ENCODE results near the gene BAIAP2.

BAIAP2 gene

DNA sequence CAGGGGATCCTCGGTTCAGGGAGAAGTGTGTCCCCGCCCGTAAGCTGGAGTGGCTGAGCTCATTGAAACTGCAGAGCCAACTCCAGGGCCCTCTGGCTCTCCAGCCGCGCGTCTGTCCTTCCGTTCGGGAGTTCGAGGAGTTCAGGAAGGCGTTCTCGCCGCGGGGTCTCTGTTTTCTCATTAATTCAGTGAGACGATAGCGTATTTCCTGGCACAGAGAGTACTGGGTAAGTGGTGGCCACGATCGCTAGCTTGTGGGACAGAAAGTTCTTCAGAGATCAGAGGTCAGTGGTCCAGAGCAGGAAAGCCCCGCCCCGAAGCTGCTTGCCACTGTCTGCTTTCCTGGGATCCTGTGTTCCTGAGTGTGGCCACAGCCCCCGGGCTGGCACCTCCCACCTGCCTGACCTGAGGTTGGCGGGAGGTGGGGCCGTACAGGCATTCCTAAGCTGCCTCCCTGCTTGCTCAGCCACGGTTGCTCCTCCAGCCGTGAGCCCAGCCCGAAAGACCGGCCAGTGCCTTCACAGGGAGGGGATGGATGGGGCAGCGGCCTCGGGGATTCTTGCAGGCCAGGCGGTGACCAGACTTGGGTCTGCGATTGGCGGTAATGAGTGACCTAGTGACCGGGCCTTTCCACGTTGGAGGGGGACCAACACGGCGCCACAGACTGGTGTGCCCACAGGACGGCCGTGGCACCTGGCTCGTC lies 8.9 kb downstream of the BAIAP2 start:
- H3K27ac ChIP-seq, result no peak overlapping the region
- no peak for TF ChIP-seq ZFX (IDR thresholded peaks at IDR 0.05)
- TF ChIP-seq, protein P1, sequence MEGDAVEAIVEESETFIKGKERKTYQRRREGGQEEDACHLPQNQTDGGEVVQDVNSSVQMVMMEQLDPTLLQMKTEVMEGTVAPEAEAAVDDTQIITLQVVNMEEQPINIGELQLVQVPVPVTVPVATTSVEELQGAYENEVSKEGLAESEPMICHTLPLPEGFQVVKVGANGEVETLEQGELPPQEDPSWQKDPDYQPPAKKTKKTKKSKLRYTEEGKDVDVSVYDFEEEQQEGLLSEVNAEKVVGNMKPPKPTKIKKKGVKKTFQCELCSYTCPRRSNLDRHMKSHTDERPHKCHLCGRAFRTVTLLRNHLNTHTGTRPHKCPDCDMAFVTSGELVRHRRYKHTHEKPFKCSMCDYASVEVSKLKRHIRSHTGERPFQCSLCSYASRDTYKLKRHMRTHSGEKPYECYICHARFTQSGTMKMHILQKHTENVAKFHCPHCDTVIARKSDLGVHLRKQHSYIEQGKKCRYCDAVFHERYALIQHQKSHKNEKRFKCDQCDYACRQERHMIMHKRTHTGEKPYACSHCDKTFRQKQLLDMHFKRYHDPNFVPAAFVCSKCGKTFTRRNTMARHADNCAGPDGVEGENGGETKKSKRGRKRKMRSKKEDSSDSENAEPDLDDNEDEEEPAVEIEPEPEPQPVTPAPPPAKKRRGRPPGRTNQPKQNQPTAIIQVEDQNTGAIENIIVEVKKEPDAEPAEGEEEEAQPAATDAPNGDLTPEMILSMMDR (conservative IDR thresholded peaks at IDR 0.05), result no peak

DNA sequence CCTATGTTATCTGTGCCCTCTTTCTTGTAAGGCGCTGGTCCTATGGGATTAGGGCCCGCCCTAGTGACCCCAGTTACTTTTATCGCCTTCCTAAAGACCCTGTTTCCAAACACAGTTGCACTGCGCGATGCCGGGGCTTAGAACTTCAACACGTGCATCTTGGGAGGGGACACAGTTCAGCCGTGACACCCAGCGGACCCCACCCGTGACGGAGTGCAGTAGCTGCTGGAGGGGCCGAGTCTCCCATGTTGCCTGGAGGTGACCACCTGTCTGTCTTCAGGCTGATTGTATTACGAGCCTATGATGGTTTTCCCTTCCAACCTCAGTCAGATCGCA lies 9.4 kb downstream of the BAIAP2 start:
- no peak overlapping the region; the same call in 1 of the 2 replicates for H3K27ac ChIP-seq

DNA sequence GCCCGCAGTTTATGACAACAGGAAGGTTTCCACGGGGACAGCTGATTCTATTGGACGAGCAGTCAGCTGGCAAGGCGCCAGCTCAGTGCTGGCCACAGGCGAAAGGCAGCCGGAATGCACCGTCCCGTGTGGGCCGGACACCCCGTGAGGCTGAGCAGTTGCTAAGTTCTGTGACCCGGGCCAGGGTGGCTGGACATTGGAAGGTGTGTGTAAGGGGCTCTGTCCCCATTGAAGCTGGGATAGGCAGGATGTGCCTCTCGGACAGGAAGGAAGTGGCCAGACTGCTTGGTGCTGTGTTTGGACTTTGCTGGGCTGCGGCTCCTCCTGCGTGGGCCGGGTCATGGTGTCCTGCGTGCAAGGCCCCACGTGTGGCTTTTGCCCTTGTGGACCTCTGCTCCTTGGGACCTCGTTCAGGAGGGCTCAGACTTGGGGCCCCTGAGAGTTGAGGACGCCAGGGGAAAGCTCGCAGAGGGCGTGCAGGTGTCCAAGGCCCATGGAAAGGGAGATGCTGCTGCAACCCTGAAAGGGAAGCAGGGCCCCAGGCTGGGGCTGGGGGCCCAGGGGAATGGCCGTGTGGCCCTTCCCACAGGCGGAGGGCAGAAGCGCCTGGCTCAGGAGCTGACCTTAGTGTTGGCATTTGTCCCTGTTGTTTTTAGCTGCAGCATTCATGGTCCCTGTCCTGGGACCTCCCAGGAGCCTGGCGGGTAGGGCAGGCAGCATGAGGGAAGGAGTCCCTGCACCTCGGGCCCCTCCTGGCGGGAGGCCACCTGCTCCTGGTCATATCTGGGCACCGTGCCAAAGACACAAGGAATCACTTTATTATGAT lies 10.0 kb downstream of the BAIAP2 start:
- TF ChIP-seq ZFX (IDR thresholded peaks at IDR 0.05), result no peak
- TF ChIP-seq, protein P1 (conservative IDR thresholded peaks at IDR 0.05), result no peak
- H3K27ac ChIP-seq, result peak overlapping the region; percentile 16; the same call in 1 of the 2 replicates

More for the DNA sequence above, 9.4 kb downstream of the BAIAP2 start:
- TF ChIP-seq ZFX (IDR thresholded peaks at IDR 0.05), result no peak
- TF ChIP-seq, protein P1 (conservative IDR thresholded peaks at IDR 0.05), result no peak

DNA sequence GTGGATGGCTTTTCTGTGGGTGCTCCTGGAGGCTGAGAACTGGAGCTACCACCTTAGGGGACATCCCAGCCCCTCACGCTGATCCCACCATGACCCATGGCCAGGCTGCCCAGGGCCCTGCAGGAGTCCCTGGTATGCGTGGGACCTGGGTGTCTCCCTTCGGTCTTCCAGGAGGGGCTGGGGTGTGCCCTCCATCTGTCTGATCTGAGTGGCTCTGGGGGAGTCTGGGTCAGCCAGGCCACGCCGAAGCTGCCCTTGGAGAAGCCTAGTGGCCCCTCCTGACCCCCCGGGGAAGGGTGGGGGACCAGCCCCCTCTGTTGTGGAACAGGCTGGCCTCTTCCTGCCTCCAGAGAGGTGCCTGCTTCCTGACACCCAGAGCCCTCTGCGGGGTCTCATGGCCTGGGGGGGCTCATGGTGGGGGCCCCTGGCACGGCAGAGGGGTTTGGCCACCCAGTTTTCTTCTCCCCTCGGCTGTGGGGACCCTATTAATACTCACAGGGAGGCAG lies 10.7 kb downstream of the BAIAP2 start:
- no peak overlapping the region for H3K27ac ChIP-seq
- no peak for TF ChIP-seq ZFX (IDR thresholded peaks at IDR 0.05)
- TF ChIP-seq, protein P1 (conservative IDR thresholded peaks at IDR 0.05), result no peak

DNA sequence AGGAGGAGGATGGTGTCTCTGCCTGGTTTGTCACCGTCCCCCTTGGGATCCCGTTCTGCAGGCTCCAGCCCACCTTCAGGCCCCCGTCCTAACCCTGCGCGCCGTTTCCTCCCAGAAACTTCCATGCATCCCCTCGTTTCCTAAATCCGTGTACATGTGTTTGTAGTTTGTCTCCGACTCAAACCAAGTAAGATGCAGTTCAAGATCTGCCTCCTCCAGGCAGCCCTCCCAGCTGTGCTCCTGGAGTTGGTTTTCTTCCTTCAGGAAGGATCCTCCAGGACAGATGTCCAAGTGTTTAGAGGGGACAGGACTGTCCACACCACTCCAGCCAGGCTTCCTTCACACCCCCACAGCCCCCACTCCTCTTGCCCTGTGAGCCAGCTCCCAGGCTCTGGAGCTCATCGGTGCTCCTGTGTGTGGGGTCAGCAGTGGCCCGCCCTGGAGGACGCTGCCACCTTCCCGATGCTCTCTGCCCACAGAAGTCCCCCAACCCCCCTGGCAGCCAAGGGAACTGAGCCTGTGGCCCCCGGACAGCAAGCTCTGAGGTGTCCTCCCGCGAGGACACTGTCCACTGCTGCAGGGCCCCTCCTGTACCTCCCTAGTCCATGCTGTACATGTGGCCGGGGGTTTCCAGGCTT lies 11.3 kb downstream of the BAIAP2 start:
- no peak overlapping the region for H3K27ac ChIP-seq
- TF ChIP-seq ZFX (IDR thresholded peaks at IDR 0.05), result no peak
- TF ChIP-seq, protein P1 (conservative IDR thresholded peaks at IDR 0.05), result no peak

DNA sequence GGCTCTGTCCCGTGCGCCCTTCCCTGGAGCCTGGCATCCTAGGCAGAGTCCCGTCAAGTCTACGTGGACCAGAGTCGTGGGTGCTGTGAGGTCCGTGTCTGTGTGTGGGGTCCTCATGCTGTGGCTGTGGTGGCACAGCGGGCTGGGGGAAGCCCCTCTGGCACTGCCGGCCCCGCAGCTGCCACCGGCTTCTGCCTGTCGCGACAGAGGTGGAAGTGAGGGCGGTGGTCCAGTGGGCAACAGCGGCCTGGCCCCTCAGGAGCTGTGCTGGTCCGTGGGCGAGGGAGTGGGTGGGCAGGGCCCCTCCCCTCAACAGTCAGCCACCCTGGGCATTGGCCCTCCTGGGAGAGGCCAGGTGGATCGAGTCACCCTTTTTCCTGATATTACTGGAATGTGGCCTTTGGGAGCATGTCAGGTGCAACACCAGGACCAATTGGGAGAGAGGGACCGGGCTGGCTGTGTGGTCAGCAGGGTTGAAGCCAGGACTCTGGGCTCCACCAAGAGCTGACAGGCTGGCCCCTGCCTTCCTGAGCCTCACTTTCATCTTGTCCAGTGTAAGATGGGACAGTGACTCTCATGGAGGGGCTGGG lies 11.9 kb downstream of the BAIAP2 start:
- H3K27ac ChIP-seq, result no peak overlapping the region
- TF ChIP-seq, protein P1 (conservative IDR thresholded peaks at IDR 0.05), result no peak
- TF ChIP-seq ZFX (IDR thresholded peaks at IDR 0.05), result no peak

Data from C4-2B (cell line).